Osteoblast (primary cell): ENCODE results near the gene ZSWIM5. TPM values are rescaled to one million over a fixed set of nuclear protein-coding genes. Genes with fewer than 3 reads are reported as not detected.
"Not testable (repeated sequence)": the region's sequence is repeated elsewhere in the genome, so short reads cannot be mapped to it uniquely, and the experiment has no call there.

Experiments
- DNase-seq: peaks from one replicate; pipeline ENCODE4 v3.0.0; 2011; ENCODE audit warnings: low spot score, mixed read lengths; ENCODE audit not compliant: insufficient read length; ENCODE audit errors: missing footprints
- H2AFZ ChIP-seq: 2 replicates; pipeline ENCODE4 v1.6.0; 2011; ENCODE audit warnings: mild to moderate bottlenecking, low read length
- H3K27ac ChIP-seq: 2 replicates; pipeline ENCODE4 v1.5.1; 2011; ENCODE audit warnings: mild to moderate bottlenecking, low read depth, low read length, moderate library complexity
- H3K27me3 ChIP-seq: 2 replicates; pipeline ENCODE4 v1.6.0; 2012; ENCODE audit warnings: mild to moderate bottlenecking, control low read depth, inconsistent platforms, low read length, moderate library complexity; ENCODE audit not compliant: insufficient read depth
- H3K36me3 ChIP-seq: 2 replicates; pipeline ENCODE4 v1.5.1; 2011; ENCODE audit warnings: mild to moderate bottlenecking, low read length, control low read depth, moderate library complexity; ENCODE audit not compliant: insufficient read depth
- H3K4me1 ChIP-seq: 2 replicates; pipeline ENCODE4 v1.5.1; 2011; ENCODE audit warnings: mild to moderate bottlenecking, low read length, control low read depth, moderate library complexity; ENCODE audit not compliant: insufficient read depth
- H3K4me2 ChIP-seq: 2 replicates; pipeline ENCODE4 v1.6.0; 2011; ENCODE audit warnings: mild to moderate bottlenecking, low read length; ENCODE audit not compliant: insufficient read depth
- H3K4me3 ChIP-seq: fragments of 200-600 bp; sonication (generic); 3 replicates; pipeline ENCODE4 v1.5.1; 2012; ENCODE audit warnings: mild to moderate bottlenecking, low read length, inconsistent platforms; ENCODE audit not compliant: insufficient read depth
- H3K79me2 ChIP-seq: 2 replicates; pipeline ENCODE4 v1.6.0; 2012; ENCODE audit warnings: mild to moderate bottlenecking, low read length, control low read depth, inconsistent platforms; ENCODE audit not compliant: insufficient read depth
- H3K9me3 ChIP-seq: 2 replicates; pipeline ENCODE4 v1.5.1; 2011; ENCODE audit warnings: low read depth, low read length, control low read depth
- H4K20me1 ChIP-seq: 2 replicates; pipeline ENCODE4 v1.6.0; 2012; ENCODE audit warnings: mild to moderate bottlenecking, low read length, control low read depth; ENCODE audit not compliant: insufficient read depth
- CTCF ChIP-seq: IDR thresholded peaks from 2 replicates; pipeline ENCODE4 v1.5.1; 2011; ENCODE audit warnings: mild to moderate bottlenecking, low read depth, low read length, moderate library complexity; ENCODE audit errors: extremely low read depth
- total RNA-seq: library from RNA; depleted of rRNA; stranded (reverse); fragments of >200 nt; gene quantifications from 2 replicates; pipeline ENCODE4 v1.2.3, GENCODE V29; 2012

Gene ZSWIM5
- total RNA-seq, 1 donor = 0.36 TPM

DNA sequence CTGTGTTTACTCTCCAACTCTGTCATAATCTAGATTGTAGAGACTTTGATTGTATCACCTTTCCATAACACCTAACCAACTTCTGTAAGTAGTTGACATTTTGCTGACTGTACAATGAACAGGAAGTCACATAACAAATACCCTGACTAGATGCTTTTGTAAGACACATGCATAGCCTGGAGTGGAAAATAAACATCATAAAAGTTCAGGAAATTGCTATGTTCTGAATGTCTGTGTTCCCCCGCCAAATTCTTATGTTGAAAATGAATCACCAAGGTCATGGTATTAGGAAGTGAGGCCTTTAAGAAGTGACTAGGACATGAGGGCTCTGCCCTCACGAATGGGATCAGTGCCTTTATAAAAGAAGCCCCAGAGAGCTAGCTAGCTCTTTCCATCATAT, 40.4 kb upstream of the ZSWIM5 start:
- Histone ChIP-seq H3K27ac (peak overlapping the region; percentile 89), H3K79me2 (no peaks in the 10 kb centered on the region), H3K4me3 (no peak overlapping the region), H3K4me1 (peaks cover 17% of the 10 kb centered on the region), H3K4me2 (peak overlapping the region; percentile 12), H3K9me3 (no peaks in the 10 kb centered on the region), H4K20me1 (no peaks in the 10 kb centered on the region), H3K27me3 (no peaks in the 10 kb centered on the region), H2AFZ (peak overlapping the region; percentile 32), H3K36me3 (no peaks in the 10 kb centered on the region)
- no peak for TF ChIP-seq CTCF
- DNase-seq = peak; percentile 73

DNA sequence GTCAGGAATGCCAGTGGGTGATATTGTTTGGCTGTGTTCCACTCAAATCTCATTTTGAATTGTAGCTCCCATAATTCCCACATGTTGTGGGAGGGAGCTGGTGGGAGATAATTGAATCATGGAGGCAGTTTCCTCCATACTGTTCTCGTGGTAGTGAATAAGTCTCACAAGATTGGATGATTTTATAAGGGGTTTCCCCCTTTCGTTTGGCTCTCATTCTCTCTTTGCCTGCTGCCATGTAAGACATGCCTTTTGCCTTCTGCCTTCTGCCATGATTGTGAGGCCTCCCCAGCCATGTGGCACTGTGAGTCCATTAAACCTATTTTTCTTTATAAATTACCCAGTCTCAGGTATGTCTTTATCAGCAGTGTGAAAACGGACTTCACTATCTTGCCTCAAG, 40.0 kb upstream of the ZSWIM5 start:
- H3K79me2 ChIP-seq, H3K9me3 ChIP-seq, H3K4me3 ChIP-seq, H4K20me1 ChIP-seq, H3K27me3 ChIP-seq, H3K36me3 ChIP-seq, DNase-seq: not testable (repeated sequence)
- Histone ChIP-seq H3K27ac (peak overlapping the region; percentile 89), H3K4me2 (peak overlapping the region; percentile 12), H3K4me1 (peaks cover 17% of the 10 kb centered on the region), H2AFZ (peak overlapping the region; percentile 70)

DNA sequence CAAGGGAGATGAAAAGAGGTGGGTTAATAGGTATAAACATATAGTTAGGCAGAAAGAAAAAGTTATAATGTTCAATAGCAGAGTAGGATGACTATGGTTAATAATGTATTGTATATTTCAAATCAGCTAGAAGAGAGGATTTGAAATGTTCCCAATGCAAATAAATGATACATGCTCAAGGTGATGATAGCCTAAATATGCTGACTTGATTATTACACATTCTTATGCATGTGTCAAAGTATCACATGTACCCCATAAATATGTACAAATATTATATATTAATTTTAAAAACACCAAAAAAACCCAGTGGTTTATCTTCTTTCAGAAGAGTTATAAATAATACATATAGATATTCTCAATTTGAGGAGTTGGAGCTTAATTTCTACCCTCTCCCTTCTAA, 38.3 kb upstream of the ZSWIM5 start:
- no peak for TF ChIP-seq CTCF
- H3K4me2 ChIP-seq = no peak overlapping the region
- H4K20me1 ChIP-seq = no peaks in the 10 kb centered on the region
- no peaks in the 10 kb centered on the region for H3K36me3 ChIP-seq
- no peak overlapping the region for H2AFZ ChIP-seq
- no peak overlapping the region for H3K27ac ChIP-seq
- no peaks in the 10 kb centered on the region for H3K27me3 ChIP-seq
- DNase-seq = no peak
- no peaks in the 10 kb centered on the region for H3K79me2 ChIP-seq
- peaks cover 17% of the 10 kb centered on the region for H3K4me1 ChIP-seq
- no peaks in the 10 kb centered on the region for H3K9me3 ChIP-seq
- H3K4me3 ChIP-seq = no peak overlapping the region

DNA sequence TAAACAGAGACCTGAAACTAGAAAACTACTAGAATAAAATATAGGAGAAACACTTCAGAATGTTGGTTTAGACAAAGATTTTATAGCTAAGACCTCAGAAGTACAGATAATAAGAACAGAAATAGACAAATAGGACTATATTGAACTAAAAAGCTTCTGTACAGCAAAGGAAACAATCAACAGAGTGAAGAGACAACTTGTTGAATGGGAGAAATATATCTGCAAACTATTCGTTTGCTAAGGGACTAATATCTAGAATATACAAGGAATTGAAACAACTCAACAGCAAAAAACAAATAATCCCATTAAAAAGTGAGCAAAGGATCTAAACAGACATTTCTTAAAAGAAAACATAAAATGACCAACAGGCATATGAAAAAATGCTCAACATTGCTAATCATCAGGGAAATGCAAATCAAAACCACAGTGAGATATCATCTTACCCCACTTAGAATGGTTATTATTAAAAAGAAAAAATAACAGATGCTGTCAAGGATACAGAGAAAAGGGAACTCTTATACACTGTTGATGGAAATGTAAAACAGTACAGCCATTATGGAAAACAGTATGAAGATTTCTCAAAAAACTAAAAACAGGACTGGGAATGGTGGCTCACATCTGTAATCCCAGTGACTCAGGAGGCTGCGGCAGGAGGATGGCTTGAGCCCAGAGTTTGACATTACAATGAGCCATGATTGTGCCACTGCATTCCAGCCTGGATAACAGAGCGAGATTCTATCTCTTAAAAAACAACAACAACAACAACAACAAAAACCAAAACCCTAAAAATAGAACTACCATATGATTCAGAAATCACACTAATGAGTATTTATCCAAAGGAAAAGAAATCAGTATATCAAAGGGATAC, 37.3 kb upstream of the ZSWIM5 start:
- H3K79me2 ChIP-seq = no peaks in the 10 kb centered on the region
- H3K4me1 ChIP-seq = peaks cover 17% of the 10 kb centered on the region
- DNase-seq = no peak
- no peak for TF ChIP-seq CTCF
- H3K9me3 ChIP-seq = no peaks in the 10 kb centered on the region
- no peaks in the 10 kb centered on the region for H3K36me3 ChIP-seq
- H3K4me3 ChIP-seq = no peak overlapping the region
- H3K27ac ChIP-seq = peak overlapping the region; percentile 34
- H3K27me3 ChIP-seq = no peaks in the 10 kb centered on the region
- peak overlapping the region; percentile 18 for H3K4me2 ChIP-seq
- peak overlapping the region; percentile 50 for H2AFZ ChIP-seq
- no peaks in the 10 kb centered on the region for H4K20me1 ChIP-seq
